Astrocyte of the spinal cord (primary cell): Measurements from ENCODE around the gene NOS1AP.

Source experiments
- DNase-seq: peaks from one replicate; pipeline ENCODE4 v3.0.0; 2011; ENCODE audit warnings: low read depth, low spot score
- H3K4me3 ChIP-seq: 2 replicates; pipeline ENCODE4 v1.5.1; 2011; ENCODE audit warnings: low read depth, mild to moderate bottlenecking, low read length, moderate library complexity
- in situ Hi-C: cut with HindIII; loops from 2 replicates; pipeline ENCODE4 v1.10.0; 2017; ENCODE audit warnings: low sequenced_read_pairs
- TF ChIP-seq, protein P1 (sequence below): IDR thresholded peaks from 2 replicates; pipeline ENCODE4 v1.5.1; 2012; ENCODE audit warnings: low read depth, mild to moderate bottlenecking, low read length, inconsistent platforms

NOS1AP gene

DNA sequence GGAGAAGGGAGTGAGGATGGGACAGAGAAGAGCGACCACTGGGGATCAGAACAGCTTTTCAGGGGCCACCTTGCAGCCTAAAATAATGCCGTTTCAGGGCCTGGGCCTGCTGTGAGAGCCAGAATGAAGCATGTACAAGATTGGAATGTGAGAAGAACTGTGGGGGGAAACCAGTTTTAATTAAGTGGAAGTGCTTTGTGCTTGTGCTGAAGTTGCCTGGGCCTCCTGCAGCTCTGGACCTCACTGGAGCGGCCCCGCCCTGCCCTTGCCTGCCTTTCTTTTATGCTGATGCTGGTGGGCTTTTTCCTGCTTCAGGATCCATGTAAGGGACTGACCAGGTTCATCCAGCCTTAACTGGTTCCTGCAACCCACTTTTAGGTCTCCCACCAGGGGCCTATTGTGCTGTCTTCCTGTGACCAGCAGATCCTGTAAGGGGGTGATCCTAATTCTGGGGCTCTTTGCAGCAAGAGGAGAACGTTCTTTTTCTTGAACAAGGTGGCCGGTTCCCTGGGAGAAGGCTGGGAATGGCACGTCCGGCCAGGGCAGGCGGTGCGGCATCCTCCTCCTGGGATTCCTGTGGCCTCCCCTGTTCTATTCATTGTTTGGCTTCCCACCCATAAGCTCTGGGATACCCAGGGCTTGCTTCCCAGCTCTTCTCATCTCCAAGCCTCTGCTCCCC lies 315.2 kb downstream of the NOS1AP start:
- H3K4me3 ChIP-seq: no peak overlapping the region
- in situ Hi-C loops: no loop called here
- TF ChIP-seq, protein P1, sequence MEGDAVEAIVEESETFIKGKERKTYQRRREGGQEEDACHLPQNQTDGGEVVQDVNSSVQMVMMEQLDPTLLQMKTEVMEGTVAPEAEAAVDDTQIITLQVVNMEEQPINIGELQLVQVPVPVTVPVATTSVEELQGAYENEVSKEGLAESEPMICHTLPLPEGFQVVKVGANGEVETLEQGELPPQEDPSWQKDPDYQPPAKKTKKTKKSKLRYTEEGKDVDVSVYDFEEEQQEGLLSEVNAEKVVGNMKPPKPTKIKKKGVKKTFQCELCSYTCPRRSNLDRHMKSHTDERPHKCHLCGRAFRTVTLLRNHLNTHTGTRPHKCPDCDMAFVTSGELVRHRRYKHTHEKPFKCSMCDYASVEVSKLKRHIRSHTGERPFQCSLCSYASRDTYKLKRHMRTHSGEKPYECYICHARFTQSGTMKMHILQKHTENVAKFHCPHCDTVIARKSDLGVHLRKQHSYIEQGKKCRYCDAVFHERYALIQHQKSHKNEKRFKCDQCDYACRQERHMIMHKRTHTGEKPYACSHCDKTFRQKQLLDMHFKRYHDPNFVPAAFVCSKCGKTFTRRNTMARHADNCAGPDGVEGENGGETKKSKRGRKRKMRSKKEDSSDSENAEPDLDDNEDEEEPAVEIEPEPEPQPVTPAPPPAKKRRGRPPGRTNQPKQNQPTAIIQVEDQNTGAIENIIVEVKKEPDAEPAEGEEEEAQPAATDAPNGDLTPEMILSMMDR: no peak
- DNase-seq: no peak

DNA sequence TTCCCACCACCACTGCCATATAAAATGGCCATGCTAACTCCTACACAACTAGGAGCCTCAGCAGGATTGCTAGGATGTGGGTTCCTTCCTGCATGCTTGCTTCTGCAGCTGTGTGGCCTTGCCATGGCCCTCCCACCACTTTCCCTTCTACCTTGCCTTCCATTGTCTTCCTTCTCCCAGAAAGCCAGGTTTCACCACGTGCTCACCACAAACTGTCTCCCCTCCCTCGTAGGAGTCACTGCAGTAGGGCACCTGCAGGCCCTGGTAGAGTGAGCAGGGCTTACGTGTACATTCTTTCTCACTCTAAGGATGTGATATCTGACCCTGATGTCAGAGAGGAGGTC lies 315.8 kb downstream of the NOS1AP start:
- in situ Hi-C loops: no loop called here
- DNase-seq: no peak
- TF ChIP-seq, protein P1: no peak
- H3K4me3 ChIP-seq: no peak overlapping the region

DNA sequence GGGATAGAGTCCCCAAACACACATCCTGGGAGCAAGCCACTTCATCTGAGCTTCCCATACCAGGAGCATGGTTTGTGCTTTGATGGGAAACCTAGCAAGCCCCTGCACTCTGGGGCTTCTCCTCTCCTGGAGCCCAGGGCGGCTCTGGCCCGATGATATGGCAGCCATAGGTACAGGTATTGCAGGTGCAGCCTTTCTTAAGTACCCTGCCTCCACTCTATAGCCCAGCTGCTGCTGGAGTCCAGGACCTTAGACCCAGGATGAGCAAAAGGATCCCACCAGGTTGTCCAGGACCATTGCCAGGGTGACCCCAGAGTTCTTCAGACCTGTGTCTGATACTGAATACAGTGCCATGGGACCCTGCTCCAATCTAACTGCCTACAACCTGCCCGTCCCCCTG lies 316.2 kb downstream of the NOS1AP start:
- in situ Hi-C loops: no loop called here
- TF ChIP-seq, protein P1: no peak
- H3K4me3 ChIP-seq: no peak overlapping the region
- DNase-seq: no peak

DNA sequence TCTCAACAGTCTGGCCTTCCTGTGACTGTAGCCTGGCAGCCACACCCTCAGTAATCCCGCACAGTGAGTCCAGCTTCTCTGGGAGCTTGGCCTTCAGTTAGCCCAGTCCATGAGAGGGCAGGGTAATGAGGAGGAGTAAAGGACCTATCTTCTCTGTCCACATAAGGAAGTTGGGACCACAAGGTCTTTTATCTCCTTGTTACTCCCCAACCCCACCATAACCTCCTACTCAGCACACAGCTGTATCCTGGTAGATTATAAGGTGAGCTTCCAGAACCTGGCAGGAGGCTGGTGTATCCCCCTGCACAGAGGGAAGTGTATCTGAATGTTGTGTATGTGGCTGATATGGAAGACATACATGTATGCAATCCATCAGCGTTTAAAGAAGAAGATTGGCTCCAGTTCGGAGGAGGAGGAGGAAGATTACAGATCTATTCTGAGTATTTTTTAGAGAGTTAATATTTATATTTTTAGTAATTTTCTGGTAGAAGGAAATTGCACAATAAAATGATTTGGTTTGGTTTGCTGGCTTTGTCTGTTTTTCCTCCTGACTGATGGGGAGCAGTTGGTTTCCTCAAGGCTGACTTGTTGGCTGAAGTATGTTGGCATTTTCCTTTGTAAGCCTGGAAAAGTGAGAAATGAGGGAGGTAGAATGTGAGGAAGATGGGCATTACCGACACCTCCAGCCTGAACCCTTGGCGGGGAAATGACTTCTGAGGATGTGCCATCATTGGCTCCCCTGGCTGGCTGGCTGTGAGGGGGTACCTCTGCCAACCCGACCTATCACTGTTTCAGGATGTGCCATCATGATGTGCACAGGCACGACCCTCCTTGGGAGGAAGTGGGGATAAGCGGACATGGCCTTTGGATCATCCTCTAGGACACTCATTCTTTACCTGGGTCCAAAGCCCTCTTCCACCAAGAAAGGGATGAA lies 317.1 kb downstream of the NOS1AP start:
- TF ChIP-seq, protein P1: no peak
- DNase-seq: no peak
- no peak overlapping the region for H3K4me3 ChIP-seq
- in situ Hi-C loops: no loop called here

DNA sequence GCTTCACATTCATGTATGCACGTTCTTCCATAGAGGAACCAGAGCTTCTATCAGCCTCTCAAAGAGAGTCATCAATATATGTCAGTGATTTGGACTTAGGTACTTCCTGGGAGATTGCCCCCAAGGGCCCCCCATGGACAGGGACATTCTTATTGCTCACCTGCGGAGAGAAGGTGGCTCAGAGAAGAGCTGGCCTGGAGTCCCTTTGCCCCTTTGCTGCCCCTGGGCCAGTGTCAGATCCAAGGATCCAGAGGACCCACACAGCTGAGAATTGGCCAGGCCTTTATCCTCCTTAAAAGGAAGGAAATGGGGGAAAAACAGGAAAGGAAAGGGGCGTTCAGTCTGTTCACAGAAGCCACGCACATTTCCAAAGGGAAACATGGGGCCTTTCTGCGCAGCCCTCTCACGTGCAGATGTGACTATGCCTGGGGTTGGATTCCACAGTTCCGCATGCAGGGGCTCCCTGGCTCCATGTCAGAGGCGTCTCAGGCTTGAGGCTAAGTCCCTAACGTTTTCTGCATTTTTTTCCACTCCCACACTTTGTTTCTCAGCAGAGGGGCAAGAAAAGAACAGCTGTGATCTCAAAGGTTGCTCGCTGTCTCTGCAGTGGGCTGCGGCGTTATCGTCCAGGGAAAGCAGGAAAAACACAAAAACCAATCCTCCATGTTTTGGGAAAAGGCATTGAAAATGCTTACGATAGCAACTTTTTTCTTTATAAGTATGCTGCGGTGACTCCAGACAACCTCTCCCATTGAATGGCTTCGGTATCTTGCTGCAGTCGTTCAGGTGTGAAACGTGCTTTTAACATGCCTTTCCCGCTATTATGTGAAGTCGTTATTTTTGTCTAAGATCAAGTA lies 318.0 kb downstream of the NOS1AP start:
- in situ Hi-C loops: no loop called here
- H3K4me3 ChIP-seq: no peak overlapping the region
- TF ChIP-seq, protein P1: no peak
- no peak for DNase-seq

DNA sequence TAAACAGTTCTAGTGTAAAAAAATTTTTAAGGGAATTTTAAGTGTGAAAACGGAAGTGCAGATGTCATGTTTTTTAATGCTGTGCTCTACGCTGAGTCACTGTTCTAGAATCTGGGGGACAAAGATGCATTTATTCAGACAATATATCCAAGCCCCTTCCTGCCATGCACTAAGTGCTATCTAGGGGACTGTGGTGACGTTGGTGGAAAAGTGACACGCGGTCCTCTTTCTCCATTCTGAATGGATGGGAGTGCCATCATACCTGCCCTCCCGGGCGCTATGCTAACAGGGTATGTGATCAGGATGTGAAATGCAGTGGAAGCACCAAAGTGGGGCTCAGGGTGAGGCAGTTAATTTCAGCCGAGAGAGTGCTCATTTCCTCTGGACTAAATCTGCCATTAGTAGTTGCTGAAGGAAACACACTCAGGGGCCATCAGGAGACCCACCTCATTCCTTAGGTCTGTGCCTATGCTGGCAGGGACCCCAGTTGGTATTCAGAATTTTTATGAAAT lies 318.6 kb downstream of the NOS1AP start:
- in situ Hi-C loops: no loop called here
- TF ChIP-seq, protein P1: no peak
- DNase-seq: no peak

More for the DNA sequence above, 318.6 kb downstream of the NOS1AP start:
- H3K4me3 ChIP-seq: no peak overlapping the region
